ENCODE results near the gene TMEM234.

The TMEM234 gene

DNA sequence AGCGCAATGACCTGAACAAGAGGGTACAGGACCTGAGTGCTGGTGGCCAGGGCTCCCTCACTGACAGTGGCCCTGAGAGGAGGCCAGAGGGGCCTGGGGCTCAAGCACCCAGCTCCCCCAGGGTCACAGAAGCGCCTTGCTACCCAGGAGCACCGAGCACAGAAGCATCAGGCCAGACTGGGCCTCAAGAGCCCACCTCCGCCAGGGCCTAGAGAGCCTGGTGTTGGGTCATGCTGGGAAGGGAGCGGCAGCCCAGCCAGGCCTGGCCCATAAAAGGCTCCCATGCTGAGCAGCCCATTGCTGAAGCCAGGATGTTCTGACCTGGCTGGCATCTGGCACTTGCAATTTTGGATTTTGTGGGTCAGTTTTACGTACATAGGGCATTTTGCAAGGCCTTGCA lies 27.2 kb downstream of the TMEM234 start:
- DNase-seq (ENCODE audit: low read depth): no peak
- TF ChIP-seq, protein P1, sequence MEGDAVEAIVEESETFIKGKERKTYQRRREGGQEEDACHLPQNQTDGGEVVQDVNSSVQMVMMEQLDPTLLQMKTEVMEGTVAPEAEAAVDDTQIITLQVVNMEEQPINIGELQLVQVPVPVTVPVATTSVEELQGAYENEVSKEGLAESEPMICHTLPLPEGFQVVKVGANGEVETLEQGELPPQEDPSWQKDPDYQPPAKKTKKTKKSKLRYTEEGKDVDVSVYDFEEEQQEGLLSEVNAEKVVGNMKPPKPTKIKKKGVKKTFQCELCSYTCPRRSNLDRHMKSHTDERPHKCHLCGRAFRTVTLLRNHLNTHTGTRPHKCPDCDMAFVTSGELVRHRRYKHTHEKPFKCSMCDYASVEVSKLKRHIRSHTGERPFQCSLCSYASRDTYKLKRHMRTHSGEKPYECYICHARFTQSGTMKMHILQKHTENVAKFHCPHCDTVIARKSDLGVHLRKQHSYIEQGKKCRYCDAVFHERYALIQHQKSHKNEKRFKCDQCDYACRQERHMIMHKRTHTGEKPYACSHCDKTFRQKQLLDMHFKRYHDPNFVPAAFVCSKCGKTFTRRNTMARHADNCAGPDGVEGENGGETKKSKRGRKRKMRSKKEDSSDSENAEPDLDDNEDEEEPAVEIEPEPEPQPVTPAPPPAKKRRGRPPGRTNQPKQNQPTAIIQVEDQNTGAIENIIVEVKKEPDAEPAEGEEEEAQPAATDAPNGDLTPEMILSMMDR (conservative IDR thresholded peaks at IDR 0.05; ENCODE audit: low read depth, low read length): no peak
- H3K4me3 ChIP-seq (ENCODE audit: low read length): no peak overlapping the region

GRCh38 chr1:32192220-32192948 lies 29.8 kb downstream of the TMEM234 start:
- no peak for DNase-seq (ENCODE audit: low read depth)
- no peak overlapping the region for H3K4me3 ChIP-seq (ENCODE audit: low read length)
- TF ChIP-seq, protein P1 (conservative IDR thresholded peaks at IDR 0.05; ENCODE audit: low read depth, low read length): no peak

- TF ChIP-seq, protein P1 (conservative IDR thresholded peaks at IDR 0.05; ENCODE audit: low read depth, low read length): no peak
- DNase-seq (ENCODE audit: low read depth): no peak
Observed at GRCh38 chr1:32187850-32188249, 34.3 kb downstream of the TMEM234 start.

DNA sequence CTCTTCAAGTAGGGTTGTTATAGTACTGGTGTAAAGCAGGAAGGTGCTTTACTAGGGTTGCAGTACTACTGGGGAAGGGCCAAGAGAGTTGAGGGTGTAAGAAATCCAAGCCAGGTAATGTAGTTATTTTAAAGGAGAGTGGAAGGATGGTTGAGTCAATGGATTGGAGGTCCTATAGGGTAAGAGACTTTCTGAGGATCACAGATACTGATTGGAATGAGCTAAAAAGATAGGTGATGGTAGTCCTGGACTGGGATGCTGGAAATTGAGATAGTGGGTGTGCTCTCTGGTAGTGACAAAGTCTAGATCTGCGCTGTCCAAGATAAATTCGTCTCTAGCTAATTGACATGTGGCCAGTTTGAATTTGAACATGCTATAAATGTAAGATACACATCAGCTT lies 35.7 kb downstream of the TMEM234 start:
- no peak overlapping the region for H3K4me3 ChIP-seq (ENCODE audit: low read length)
- no peak for DNase-seq (ENCODE audit: low read depth)
- TF ChIP-seq, protein P1 (conservative IDR thresholded peaks at IDR 0.05; ENCODE audit: low read depth, low read length): no peak

More at GRCh38 chr1:32187850-32188249, 34.3 kb downstream of the TMEM234 start:
- H3K4me3 ChIP-seq (ENCODE audit: low read length): no peak overlapping the region

DNA sequence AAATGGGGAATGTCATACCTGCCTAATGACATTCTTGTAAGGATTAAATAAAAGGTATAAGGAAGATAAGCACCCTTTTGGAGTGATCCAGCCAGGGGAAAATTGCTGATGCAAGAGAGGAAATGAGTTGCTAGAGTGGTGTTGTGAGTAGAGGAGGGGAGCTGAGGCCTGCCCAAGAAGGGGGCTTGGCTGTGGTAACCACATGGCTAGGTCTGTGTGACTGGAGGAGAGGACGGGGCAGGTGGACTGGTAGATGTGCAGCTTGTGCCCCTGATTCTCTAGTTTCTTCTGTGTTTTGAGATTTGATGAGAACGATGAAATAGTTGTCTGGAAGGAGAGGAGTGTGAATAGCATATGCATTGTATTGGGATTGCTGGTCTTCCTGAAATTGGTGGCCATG lies 36.1 kb downstream of the TMEM234 start:
- DNase-seq (ENCODE audit: low read depth): no peak
- H3K4me3 ChIP-seq (ENCODE audit: low read length): no peak overlapping the region
- TF ChIP-seq, protein P1 (conservative IDR thresholded peaks at IDR 0.05; ENCODE audit: low read depth, low read length): no peak

DNA sequence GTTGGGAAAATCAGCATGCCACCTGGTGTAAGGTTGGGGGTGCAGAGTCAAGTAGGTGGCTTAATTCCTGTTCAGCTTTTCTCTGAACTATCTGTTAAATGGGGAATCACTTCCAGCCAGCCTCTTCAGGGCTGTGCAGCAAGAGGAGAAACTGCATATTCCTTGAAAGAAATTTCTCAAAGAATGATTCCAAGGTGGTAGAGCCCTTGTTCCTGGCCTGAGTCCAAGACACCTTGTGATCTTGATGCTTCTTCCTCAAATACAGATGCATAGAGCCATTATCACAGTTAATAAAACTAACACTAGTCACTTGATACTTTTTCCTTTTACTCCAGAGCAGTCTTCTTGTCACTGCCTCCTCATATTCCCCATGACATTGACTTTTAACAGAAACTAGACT lies 37.5 kb downstream of the TMEM234 start:
- H3K4me3 ChIP-seq (ENCODE audit: low read length): no peak overlapping the region
- no peak for DNase-seq (ENCODE audit: low read depth)
- TF ChIP-seq, protein P1 (conservative IDR thresholded peaks at IDR 0.05; ENCODE audit: low read depth, low read length): no peak

- TF ChIP-seq, protein P1 (conservative IDR thresholded peaks at IDR 0.05; ENCODE audit: low read depth, low read length): no peak
- H3K4me3 ChIP-seq (ENCODE audit: low read length): no peak overlapping the region
- no peak for DNase-seq (ENCODE audit: low read depth)
Observed at GRCh38 chr1:32182060-32182459, 40.1 kb downstream of the TMEM234 start.

Data from retinal pigment epithelial cell (primary cell).